GM20000 (cell line): ENCODE measurements around the gene AGAP1.

Experiments
- DNase-seq: peaks from one replicate; pipeline ENCODE4 v3.0.0; 2012; ENCODE audit warnings: low spot score
- CTCF ChIP-seq: IDR thresholded peaks from 2 replicates; pipeline ENCODE4 v1.5.1; 2012; ENCODE audit warnings: mild to moderate bottlenecking, control low read depth; ENCODE audit errors: extremely low read depth, missing control alignments

AGAP1 gene

GRCh38 chr2:235745597-235745996 is 251.8 kb downstream of the AGAP1 start:
- no peak for TF ChIP-seq CTCF
- DNase-seq: no peak

- DNase-seq: peak; percentile 81
- peak; percentile 82 for TF ChIP-seq CTCF
Observed at GRCh38 chr2:235746257-235746934, 252.6 kb downstream of the AGAP1 start.

GRCh38 chr2:235747001-235747785 is 253.3 kb downstream of the AGAP1 start:
- TF ChIP-seq CTCF: no peak
- no peak for DNase-seq

GRCh38 chr2:235747786-235748091 is 253.9 kb downstream of the AGAP1 start:
- no peak for TF ChIP-seq CTCF
- DNase-seq: no peak

- DNase-seq: no peak
- TF ChIP-seq CTCF: no peak
Observed at GRCh38 chr2:235749121-235749770, 255.4 kb downstream of the AGAP1 start.

GRCh38 chr2:235749771-235750160 is 255.9 kb downstream of the AGAP1 start:
- DNase-seq: no peak
- no peak for TF ChIP-seq CTCF

- DNase-seq: no peak
- no peak for TF ChIP-seq CTCF
Observed at GRCh38 chr2:235752846-235753245, 259.0 kb downstream of the AGAP1 start.
